ENCODE results near the gene CELSR1. TPM values are rescaled to one million over a fixed set of nuclear protein-coding genes. Genes with fewer than 3 reads are reported as not detected.
A peak's percentile ranks its signal among the peaks of the same experiment; 100 is the strongest.

CELSR1 gene
- total RNA-seq, 1 experiment from 2014 or later = 22.6 TPM

GRCh38 chr22:46395145-46395544, 142.3 kb downstream of the CELSR1 start:
- no peak overlapping the region for H3K27ac ChIP-seq (ENCODE audit: insufficient read length, low read depth, low read length)
- no peak for DNase-seq
- WGBS (ENCODE audit: extremely low coverage, insufficient read length, low lambda C conversion rate) = no CpG with 5 or more reads among the region's 13 CpGs
- no peak overlapping the region for H2BK12ac ChIP-seq (ENCODE audit: insufficient read length, low read depth, low read length)
- H2BK20ac ChIP-seq (ENCODE audit: low read depth, low read length, poor library complexity, severe bottlenecking) = no peak overlapping the region
- no peaks in the 10 kb centered on the region for H3K23me2 ChIP-seq (ENCODE audit: insufficient read length, low read depth, low read length, poor library complexity, severe bottlenecking)
- H3K4ac ChIP-seq (ENCODE audit: low read depth, low read length) = no peak overlapping the region
- Mint-ChIP-seq H3K4me1 (peaks cover 2 to 6% of the 10 kb centered on the region in 2 experiments; a peak in 3 of 4 replicates), H3K27ac (peak overlapping the region in 1 of 3 experiments; percentile 79; a peak in 1 of 7 replicates), H3K36me3 (ENCODE audit: insufficient read depth in 1 of 3, low read depth in 3 of 3) (peaks cover 1 to 22% (median 15%) of the 10 kb centered on the region in 3 experiments; a peak in 4 of 7 replicates), H3K9me3 (no peaks in the 10 kb centered on the region), H3K4me3 (no peak overlapping the region), H3K27me3 (ENCODE audit: low read depth) (no peaks in the 10 kb centered on the region)
- no peaks in the 10 kb centered on the region for H3K27me3 ChIP-seq (ENCODE audit: insufficient read depth, low read length)
- no peak for TF ChIP-seq CTCF (conservative IDR thresholded peaks at IDR 0.05)
- H2BK120ac ChIP-seq (ENCODE audit: low read depth, low read length, poor library complexity, severe bottlenecking) = no peak overlapping the region
- H2AFZ ChIP-seq (ENCODE audit: low read length) = no peak overlapping the region
- no peaks in the 10 kb centered on the region for H4K20me1 ChIP-seq (ENCODE audit: control insufficient read depth, insufficient read depth, insufficient read length)
- H4K5ac ChIP-seq (ENCODE audit: insufficient read length, low read depth, low read length) = no peak overlapping the region
- H3T11ph ChIP-seq (ENCODE audit: low read length) = no peak overlapping the region
- no peaks in the 10 kb centered on the region for H3K79me1 ChIP-seq (ENCODE audit: insufficient read depth, low read depth, low read length, poor library complexity, severe bottlenecking)
- no peak overlapping the region for H2BK5ac ChIP-seq (ENCODE audit: insufficient read length, low read length)
- no peaks in the 10 kb centered on the region for H3K4me1 ChIP-seq (ENCODE audit: insufficient read depth, low read length)
- no peak overlapping the region for H3K23ac ChIP-seq (ENCODE audit: insufficient read length, low read depth, low read length)
- no peak overlapping the region for H2BK15ac ChIP-seq (ENCODE audit: low read depth, low read length)
- H3K79me2 ChIP-seq (ENCODE audit: insufficient read depth, low read length) = no peaks in the 10 kb centered on the region
- H4K91ac ChIP-seq (ENCODE audit: insufficient read length, low read depth, low read length) = no peak overlapping the region
- H3K9me3 ChIP-seq (ENCODE audit: control insufficient read depth, low read depth, low read length) = no peaks in the 10 kb centered on the region
- H3K18ac ChIP-seq (ENCODE audit: insufficient read length, low read depth, low read length) = no peak overlapping the region
- no peak overlapping the region for H3K56ac ChIP-seq (ENCODE audit: insufficient read length, low read depth, low read length)
- no peak overlapping the region for H4K8ac ChIP-seq (replicated peaks; ENCODE audit: insufficient read length, low read depth, low read length)
- H2AK5ac ChIP-seq (ENCODE audit: insufficient read length, low read length) = no peak overlapping the region
- no peak overlapping the region for H3K9ac ChIP-seq (ENCODE audit: extremely low read depth, insufficient read length, low read length)
- H3K14ac ChIP-seq (ENCODE audit: insufficient read depth, low read length) = no peak overlapping the region
- H3K4me2 ChIP-seq (ENCODE audit: insufficient read depth, insufficient read length, low read length) = no peak overlapping the region

All from H9 (cell line).